Left lung (tissue), 10 donors: ENCODE results near the gene MYH7B. TPM values are rescaled to one million over a fixed set of nuclear protein-coding genes. Genes with fewer than 3 reads are reported as not detected.

Experiments
- ATAC-seq: fragments of 200-7000 bp; cut with Tn5 transposase; one replicate; pipeline ENCODE4 v1.9.1; 2020; ENCODE audit warnings: moderate library complexity
- DNase-seq, 4 donors: peaks; one replicate each; pipeline ENCODE4 v3.0.0-alpha.2; 2013 to 2020
- H3K27ac ChIP-seq, 2 donors: fragments of 200-600 bp; sonication (generic) in 1 of 2; one replicate each; pipeline versions ENCODE4 v1.5.0 to v1.8.0; 2020 to 2021
- H3K27me3 ChIP-seq, 2 donors: fragments of 200-600 bp; sonication (generic) in 1 of 2; one replicate each; pipeline versions ENCODE4 v1.5.0 to v1.8.0; 2020 to 2021
- H3K36me3 ChIP-seq, 2 donors: fragments of 200-600 bp; sonication (generic) in 1 of 2; one replicate each; pipeline versions ENCODE4 v1.5.0 to v1.8.0; 2020 to 2021
- H3K4me1 ChIP-seq, 2 donors: fragments of 200-600 bp; one replicate each; pipeline ENCODE4 v1.8.0; 2021
- H3K4me3 ChIP-seq, 2 donors: fragments of 200-600 bp; sonication (generic) in 1 of 2; one replicate each; pipeline versions ENCODE4 v1.5.0 to v1.8.0; 2020 to 2021; ENCODE audit warnings: mild to moderate bottlenecking in 1 of 2
- H3K9me3 ChIP-seq, 2 donors: fragments of 200-600 bp; sonication (generic) in 1 of 2; one replicate each; pipeline versions ENCODE4 v1.5.0 to v1.8.0; 2020 to 2021
- CTCF ChIP-seq, 2 donors: fragments of 200-600 bp; sonication (generic) in 1 of 2; IDR thresholded peaks; one replicate each; pipeline versions ENCODE4 v1.5.0 to v1.8.0; 2021; ENCODE audit warnings: antibody characterized with exemption in 2 of 2
- intact Hi-C, 2 donors: fragments of 100-400 bp; cut with DNase I; formaldehyde crosslinking; loops; one replicate each; pipeline versions ENCODE4 v1.11.2 to v1.14.2; 2022
- polyA plus RNA-seq, 6 donors: library from polyadenylated mRNA; unstranded; fragments of 120-200 nt; gene quantifications; one replicate each; pipeline ENCODE4 v1.2.1, GENCODE V29; 2013; ENCODE audit not compliant: insufficient read length in 6 of 6
- total RNA-seq, 2 donors: library from RNA; stranded (reverse); fragmentation: NEBNext Ultra II Directional; extraction: Animal tissue kit (Norgen Biotek cat#: 25700); gene quantifications; one replicate each; pipeline ENCODE4 v1.2.1, GENCODE V29; 2021
- donor health status: DM: no; HTN: yes; CAD: no.
- donor health status: DM: no; HTN: no; CAD: no.

The MYH7B gene
- total and polyA plus RNA-seq, 8 donors = 0.34 to 2.7 (median 2.0) TPM

DNA sequence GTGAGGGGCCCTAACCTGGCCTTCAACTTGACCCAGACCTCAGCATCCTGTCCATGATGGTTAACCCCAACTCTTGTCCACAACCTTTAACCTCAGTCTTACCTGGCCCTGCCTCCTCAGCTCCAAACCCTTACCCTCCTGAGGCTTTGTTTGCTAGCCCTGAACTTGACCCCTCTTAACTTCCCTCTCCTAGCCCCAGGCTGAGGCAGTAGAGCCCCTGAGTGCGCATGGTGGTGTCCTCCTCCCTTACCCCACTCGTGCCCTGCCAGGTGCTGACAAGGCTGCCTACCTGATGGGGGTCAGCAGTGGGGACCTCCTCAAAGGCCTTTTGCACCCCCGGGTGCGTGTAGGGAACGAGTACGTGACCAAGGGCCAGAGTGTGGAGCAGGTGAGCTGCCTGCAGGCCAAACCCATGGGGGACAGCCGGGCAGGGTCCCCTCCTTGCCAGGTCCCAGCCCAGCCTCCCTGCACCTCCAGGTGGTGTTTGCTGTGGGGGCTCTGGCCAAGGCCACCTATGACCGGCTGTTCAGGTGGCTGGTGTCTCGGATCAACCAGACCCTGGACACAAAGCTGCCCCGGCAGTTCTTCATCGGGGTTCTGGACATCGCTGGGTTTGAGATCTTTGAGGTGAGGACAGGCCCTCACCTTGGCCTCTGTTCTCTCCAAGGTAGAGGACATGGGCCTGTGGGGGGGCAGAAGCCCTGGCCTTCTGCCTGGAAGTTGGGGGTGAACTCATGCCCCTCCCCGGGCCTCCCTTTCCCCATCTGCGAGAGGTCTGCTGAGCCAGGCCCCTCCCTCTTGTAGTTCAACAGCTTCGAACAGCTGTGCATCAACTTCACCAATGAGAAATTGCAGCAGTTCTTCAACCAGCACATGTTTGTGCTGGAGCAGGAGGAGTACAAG is 31.9 kb downstream of the MYH7B start:
- Histone ChIP-seq H3K4me3 (no peak overlapping the region), H3K36me3 (peaks cover 0 to under 1% of the 10 kb centered on the region in 2 donors), H3K27ac (no peak overlapping the region), H3K9me3 (no peaks in the 10 kb centered on the region), H3K4me1 (no peaks in the 10 kb centered on the region), H3K27me3 (peaks cover 5 to 36% of the 10 kb centered on the region in 2 donors)
- ATAC-seq (peak; percentile 8), DNase-seq (peak in 3 of 4 donors; percentile 20 to 51 (median 50))
- no peak for TF ChIP-seq CTCF (IDR thresholded peaks at IDR 0.05)
- intact Hi-C loops = no loop called here

- peak; percentile 3 for ATAC-seq
- no peaks in the 10 kb centered on the region for H3K4me1 ChIP-seq
- H3K9me3 ChIP-seq = no peaks in the 10 kb centered on the region
- H3K4me3 ChIP-seq = no peak overlapping the region
- peak in 1 of 4 donors; percentile 39 for DNase-seq
- intact Hi-C loops = no loop called here
- no peak overlapping the region for H3K27ac ChIP-seq
- H3K27me3 ChIP-seq = peaks cover 5 to 31% of the 10 kb centered on the region in 2 donors
- H3K36me3 ChIP-seq = peaks cover 0 to 6% of the 10 kb centered on the region in 2 donors
- no peak for TF ChIP-seq CTCF (IDR thresholded peaks at IDR 0.05)
These were observed 32.5 kb downstream of the MYH7B start for GRCh38 chr20:34988191-34988540.

- Histone ChIP-seq H3K27me3 (peaks cover 0 to 22% of the 10 kb centered on the region in 2 donors), H3K9me3 (no peaks in the 10 kb centered on the region), H3K4me3 (no peak overlapping the region), H3K4me1 (no peaks in the 10 kb centered on the region), H3K27ac (no peak overlapping the region), H3K36me3 (peaks cover 0 to 16% of the 10 kb centered on the region in 2 donors)
- ATAC-seq (no peak), DNase-seq (no peak)
- TF ChIP-seq CTCF (IDR thresholded peaks at IDR 0.05) = no peak
- intact Hi-C loops = no loop called here
These were observed 33.5 kb downstream of the MYH7B start for GRCh38 chr20:34989118-34989517.

GRCh38 chr20:34989670-34990069 is 34.0 kb downstream of the MYH7B start:
- no peaks in the 10 kb centered on the region for H3K4me1 ChIP-seq
- TF ChIP-seq CTCF (IDR thresholded peaks at IDR 0.05) = no peak
- intact Hi-C loops = no loop called here

DNA sequence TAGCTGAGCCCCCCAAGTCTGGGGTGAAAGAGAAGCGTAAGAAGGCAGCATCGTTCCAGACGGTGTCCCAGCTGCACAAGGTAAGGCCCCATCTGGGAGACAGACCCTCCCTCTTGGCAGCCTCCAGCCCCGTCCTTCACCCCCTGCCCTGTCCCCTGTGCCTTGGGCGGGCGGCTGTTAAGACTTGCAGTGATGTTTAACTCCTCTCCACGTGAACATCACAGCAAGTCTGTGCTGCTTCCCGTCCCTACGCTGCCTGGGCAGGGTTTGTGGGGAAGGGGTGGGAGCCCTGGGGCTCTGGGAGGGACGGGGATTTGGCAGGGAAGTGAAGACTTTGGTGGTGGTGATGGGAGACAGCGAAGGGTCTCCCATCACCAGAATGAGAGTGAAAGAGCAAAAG is 34.6 kb downstream of the MYH7B start:
- no peaks in the 10 kb centered on the region for H3K9me3 ChIP-seq
- H3K36me3 ChIP-seq = peaks cover 0 to 27% of the 10 kb centered on the region in 2 donors
- intact Hi-C loops = no loop called here
- no peaks in the 10 kb centered on the region for H3K4me1 ChIP-seq
- ATAC-seq = no peak
- TF ChIP-seq CTCF (IDR thresholded peaks at IDR 0.05) = no peak
- no peak for DNase-seq
- peaks cover 0 to 11% of the 10 kb centered on the region in 2 donors for H3K27me3 ChIP-seq
- H3K27ac ChIP-seq = no peak overlapping the region
- no peak overlapping the region for H3K4me3 ChIP-seq

More at GRCh38 chr20:34989670-34990069, 34.0 kb downstream of the MYH7B start:
- Histone ChIP-seq H3K9me3 (no peaks in the 10 kb centered on the region), H3K36me3 (peaks cover 0 to 21% of the 10 kb centered on the region in 2 donors), H3K4me3 (no peak overlapping the region), H3K27ac (no peak overlapping the region), H3K27me3 (peaks cover 0 to 16% of the 10 kb centered on the region in 2 donors)
- DNase-seq (no peak), ATAC-seq (no peak)
